ENCODE results near the gene SUCLA2.

Gene SUCLA2

DNA sequence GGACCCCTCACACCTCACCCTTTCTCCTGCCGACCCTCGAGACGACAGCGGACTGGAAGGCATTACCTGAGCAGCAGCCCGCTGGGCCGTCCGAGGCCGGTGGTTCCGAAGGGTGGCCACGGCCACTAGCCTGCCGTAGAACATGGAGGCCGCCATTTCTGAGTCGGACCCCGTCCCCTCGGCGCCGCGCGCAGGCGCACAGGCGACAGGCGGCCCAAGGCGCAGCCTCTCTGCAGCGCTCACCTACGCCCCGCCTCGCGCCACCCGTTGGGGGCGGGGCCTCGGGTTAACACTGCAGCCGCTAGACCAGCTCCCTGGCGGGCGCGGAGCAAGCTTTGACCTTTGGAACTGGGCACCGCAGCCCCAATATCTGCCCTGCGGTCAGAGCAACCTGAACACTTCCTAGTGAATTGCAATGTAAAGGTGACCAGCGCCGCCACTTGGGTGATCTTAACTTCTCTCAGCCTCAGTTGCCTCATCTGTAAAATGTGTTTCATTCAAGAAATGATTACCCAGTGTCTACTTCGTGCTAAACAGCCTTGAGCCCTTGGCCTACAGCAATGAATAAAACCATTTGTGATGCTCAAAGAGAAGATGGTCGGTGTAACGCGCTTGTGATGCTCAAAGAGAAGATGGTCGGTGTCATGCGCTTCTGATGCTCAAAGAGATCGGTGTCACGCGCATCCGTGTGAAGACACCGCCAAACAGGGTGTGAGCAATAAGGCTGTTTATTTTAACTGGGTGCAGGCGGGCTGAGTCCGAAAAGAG, at the start of gene SUCLA2:
SUCLA2 (minus strand) TSS at position 160 of the 768 bp plus-strand sequence; CDS start at position 156, 4 bp downstream.
- peaks cover 12% of the 10 kb centered on the region for H3K36me3 ChIP-seq (ENCODE audit: insufficient read depth, low read length)
- no peaks in the 10 kb centered on the region for H3K9me3 ChIP-seq (ENCODE audit: low read length)
- H3K27me3 ChIP-seq (ENCODE audit: insufficient read depth, low read length): no peaks in the 10 kb centered on the region
- peak within 1 kb of the TSS; percentile 49 for H2AFZ ChIP-seq (ENCODE audit: low read depth, low read length)
- H3K4me3 ChIP-seq (ENCODE audit: low read length): peak within 1 kb of the TSS; percentile 83
- H3K4me1 ChIP-seq (ENCODE audit: insufficient read depth, low read length): peaks cover 6% of the 10 kb centered on the region

DNA sequence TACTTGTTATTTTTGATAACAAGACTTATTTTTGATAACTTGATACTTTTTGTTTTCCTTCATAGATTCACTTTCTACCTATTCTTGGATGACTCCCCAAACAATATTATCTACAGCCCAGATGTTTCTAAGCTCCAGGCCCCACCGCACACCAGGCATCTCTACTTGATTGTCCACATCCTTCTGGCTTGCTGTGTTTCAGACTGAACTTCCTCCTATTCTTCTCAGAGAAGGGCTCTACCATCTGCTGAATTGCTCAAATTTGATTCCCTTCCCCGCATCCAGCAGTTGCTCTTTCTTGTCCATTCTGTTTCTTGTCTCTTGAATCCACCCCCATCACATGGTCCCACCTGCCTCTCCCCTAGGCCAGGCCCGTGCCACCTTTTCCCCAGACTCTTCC, 49.5 kb upstream of the SUCLA2 start:
- H3K27me3 ChIP-seq (ENCODE audit: insufficient read depth, low read length): no peaks in the 10 kb centered on the region
- no peak overlapping the region for H3K4me3 ChIP-seq (ENCODE audit: low read length)
- H3K9me3 ChIP-seq (ENCODE audit: low read length): no peaks in the 10 kb centered on the region
- H3K4me1 ChIP-seq (ENCODE audit: insufficient read depth, low read length): no peaks in the 10 kb centered on the region
- H2AFZ ChIP-seq (ENCODE audit: low read depth, low read length): no peak overlapping the region
- peaks cover 48% of the 10 kb centered on the region for H3K36me3 ChIP-seq (ENCODE audit: insufficient read depth, low read length)

DNA sequence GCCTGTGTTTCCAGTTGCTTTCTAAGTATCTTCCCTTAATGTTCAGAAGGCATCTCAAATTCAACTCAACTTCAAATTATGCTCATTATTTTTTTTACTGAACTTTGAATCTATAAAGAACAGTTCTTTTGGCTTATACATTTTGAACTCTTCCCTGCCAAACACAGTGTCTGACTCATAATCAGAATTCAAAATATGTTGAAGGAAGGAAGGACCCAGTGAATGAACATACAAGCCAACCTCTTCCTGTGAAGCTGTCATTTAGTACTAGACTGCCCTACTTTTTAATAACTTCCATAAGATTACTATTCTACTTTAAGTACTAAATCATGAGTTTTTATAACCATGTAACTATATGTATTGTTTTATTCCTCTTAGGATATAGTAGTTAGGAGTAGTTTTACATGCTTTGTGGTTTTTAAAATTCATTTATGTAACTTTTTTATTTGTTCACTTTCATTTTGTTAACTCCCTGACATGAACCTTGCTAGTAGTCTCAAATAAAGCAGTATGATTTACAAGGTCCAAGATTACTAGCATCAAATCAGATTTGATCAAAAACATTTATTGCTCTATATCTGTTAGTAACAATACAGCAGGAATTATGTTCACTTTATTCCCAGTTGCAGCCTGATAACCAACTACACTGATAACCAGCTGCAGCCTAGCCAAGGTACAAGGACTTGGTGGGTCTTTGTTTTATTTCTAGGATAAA, 42.9 kb upstream of the SUCLA2 start:
- H3K9me3 ChIP-seq (ENCODE audit: low read length): no peaks in the 10 kb centered on the region
- no peak overlapping the region for H2AFZ ChIP-seq (ENCODE audit: low read depth, low read length)
- peaks cover 38% of the 10 kb centered on the region for H3K36me3 ChIP-seq (ENCODE audit: insufficient read depth, low read length)
- H3K4me1 ChIP-seq (ENCODE audit: insufficient read depth, low read length): no peaks in the 10 kb centered on the region
- no peaks in the 10 kb centered on the region for H3K27me3 ChIP-seq (ENCODE audit: insufficient read depth, low read length)
- H3K4me3 ChIP-seq (ENCODE audit: low read length): no peak overlapping the region

DNA sequence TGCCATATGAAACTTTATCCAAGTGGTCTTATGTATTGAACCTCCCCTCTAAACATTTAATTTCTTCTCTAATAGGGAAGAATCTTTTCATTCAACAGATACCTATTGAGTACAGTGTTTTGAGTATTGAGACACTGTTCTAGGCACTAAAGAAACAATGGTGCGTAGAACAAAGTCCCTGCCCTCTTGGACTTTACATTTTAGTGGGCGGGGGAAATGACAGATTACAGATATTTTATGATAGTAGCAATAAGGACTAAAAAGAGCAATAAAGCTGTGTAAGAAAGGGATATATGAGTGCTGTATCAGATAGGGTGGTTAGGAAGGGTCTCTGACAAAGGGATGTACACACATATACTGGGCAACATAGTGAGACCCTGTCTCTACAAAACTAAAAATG, 41.8 kb upstream of the SUCLA2 start:
- Histone ChIP-seq H3K4me3 (ENCODE audit: low read length) (no peak overlapping the region), H3K36me3 (ENCODE audit: insufficient read depth, low read length) (peaks cover 37% of the 10 kb centered on the region), H2AFZ (ENCODE audit: low read depth, low read length) (no peak overlapping the region), H3K9me3 (ENCODE audit: low read length) (no peaks in the 10 kb centered on the region), H3K27me3 (ENCODE audit: insufficient read depth, low read length) (no peaks in the 10 kb centered on the region), H3K4me1 (ENCODE audit: insufficient read depth, low read length) (no peaks in the 10 kb centered on the region)

DNA sequence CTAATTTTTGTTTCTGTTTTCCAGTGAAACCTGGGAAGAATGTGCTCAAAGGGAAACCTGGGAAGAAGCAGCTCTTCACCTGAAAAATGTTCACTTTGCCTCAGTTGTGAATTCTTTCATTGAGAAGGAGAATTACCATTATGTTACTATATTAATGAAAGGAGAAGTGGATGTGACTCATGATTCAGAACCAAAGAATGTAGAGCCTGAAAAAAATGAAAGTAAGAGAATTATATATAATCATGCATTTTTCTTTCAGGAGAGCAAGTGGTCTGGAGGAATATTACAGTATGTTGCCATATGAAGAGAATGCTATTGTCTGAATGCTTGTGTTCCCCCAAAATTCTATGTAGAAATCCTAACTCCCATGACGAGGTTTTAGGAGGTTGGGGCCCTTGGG, 39.8 kb upstream of the SUCLA2 start:
- H3K4me3 ChIP-seq (ENCODE audit: low read length): no peak overlapping the region
- H3K36me3 ChIP-seq (ENCODE audit: insufficient read depth, low read length): peaks cover 31% of the 10 kb centered on the region
- H3K27me3 ChIP-seq (ENCODE audit: insufficient read depth, low read length): no peaks in the 10 kb centered on the region
- peaks cover 9% of the 10 kb centered on the region for H3K4me1 ChIP-seq (ENCODE audit: insufficient read depth, low read length)
- no peak overlapping the region for H2AFZ ChIP-seq (ENCODE audit: low read depth, low read length)
- no peaks in the 10 kb centered on the region for H3K9me3 ChIP-seq (ENCODE audit: low read length)

DNA sequence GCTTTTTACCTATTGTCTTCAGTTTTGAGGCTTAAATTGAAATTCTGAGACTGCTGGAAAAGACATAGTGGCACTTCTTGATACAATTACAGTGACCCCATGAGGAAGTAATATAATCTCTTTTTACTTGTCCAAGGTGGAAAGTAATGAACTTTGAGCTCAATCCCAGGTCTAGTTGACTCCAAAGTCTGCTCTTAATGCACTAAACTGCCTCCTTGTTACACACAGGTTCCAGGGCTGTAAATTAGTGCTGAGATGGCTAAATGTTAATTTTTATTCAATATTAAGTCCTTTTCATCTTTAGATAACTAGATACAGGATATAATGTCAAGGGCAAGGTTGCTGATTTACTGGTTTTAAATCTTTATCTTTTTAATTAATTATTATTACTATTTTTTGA, 39.0 kb upstream of the SUCLA2 start:
- Histone ChIP-seq H2AFZ (ENCODE audit: low read depth, low read length) (no peak overlapping the region), H3K27me3 (ENCODE audit: insufficient read depth, low read length) (no peaks in the 10 kb centered on the region), H3K9me3 (ENCODE audit: low read length) (no peaks in the 10 kb centered on the region), H3K4me3 (ENCODE audit: low read length) (no peak overlapping the region), H3K36me3 (ENCODE audit: insufficient read depth, low read length) (peaks cover 28% of the 10 kb centered on the region), H3K4me1 (ENCODE audit: insufficient read depth, low read length) (peaks cover 9% of the 10 kb centered on the region)

DNA sequence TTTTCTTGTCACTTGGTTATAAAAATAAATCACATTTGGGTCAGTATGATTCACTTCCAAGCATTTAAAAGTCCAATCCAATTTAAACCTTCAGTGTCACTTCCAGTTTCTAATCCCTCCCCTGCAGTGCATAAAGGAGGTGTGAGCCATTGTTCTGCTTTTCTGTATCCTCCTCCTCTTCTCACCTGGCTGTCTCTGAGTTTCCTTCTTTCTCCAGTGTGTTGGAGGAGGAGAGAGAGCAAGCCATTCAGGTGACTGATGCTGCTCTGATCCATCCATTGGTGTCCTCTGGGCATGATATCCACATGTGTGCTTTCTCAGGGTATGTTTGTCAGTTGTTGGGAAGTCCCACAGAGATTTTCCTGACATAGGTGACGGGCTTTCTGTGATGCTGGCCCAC, 37.7 kb upstream of the SUCLA2 start:
- H3K27me3 ChIP-seq (ENCODE audit: insufficient read depth, low read length): no peaks in the 10 kb centered on the region
- no peaks in the 10 kb centered on the region for H3K9me3 ChIP-seq (ENCODE audit: low read length)
- peaks cover 9% of the 10 kb centered on the region for H3K4me1 ChIP-seq (ENCODE audit: insufficient read depth, low read length)
- peaks cover 25% of the 10 kb centered on the region for H3K36me3 ChIP-seq (ENCODE audit: insufficient read depth, low read length)
- peak overlapping the region; percentile 62 for H3K4me3 ChIP-seq (ENCODE audit: low read length)
- H2AFZ ChIP-seq (ENCODE audit: low read depth, low read length): no peak overlapping the region

DNA sequence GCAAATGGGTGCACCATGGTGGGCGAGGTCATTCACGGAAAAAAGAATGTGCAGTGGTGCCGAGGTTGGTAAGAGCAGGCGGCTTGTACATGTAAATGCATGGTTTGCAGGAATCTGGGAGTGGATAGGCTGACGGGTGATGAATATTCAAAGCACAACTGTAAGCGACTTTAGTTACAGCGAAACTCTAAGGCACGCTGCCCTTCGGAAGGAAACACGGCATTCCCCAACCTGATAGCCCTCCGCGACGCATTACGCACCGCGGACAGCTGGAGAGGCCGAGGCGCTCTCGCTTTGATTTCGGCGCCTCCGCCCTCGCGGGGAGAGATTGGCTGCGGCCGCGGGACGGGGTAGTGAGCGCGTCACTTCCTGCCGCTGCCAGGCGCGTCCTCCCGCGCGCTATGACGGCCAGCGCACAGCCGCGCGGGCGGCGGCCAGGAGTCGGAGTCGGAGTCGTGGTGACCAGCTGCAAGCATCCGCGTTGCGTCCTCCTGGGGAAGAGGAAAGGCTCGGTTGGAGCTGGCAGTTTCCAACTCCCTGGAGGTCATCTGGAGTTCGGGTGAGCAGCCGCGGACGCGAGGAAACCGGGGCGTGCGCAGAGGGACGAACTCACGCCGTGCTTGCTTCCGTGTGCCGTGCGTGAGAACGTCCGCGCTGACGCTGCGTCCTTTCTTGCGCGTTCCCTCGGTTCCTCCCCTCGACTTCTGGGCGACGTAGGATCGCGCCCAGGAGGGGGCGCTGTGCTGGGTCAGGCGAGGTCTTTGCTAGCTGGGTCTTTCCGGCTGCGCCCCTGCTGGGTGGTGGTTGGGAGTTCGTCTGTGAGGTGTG, 36.5 kb upstream of the SUCLA2 start, which contains the start of gene NUDT15:
NUDT15 (plus strand) TSS at position 381 of the 828 bp plus-strand sequence; CDS start at position 402, 21 bp downstream.
- Histone ChIP-seq H3K9me3 (ENCODE audit: low read length) (no peaks in the 10 kb centered on the region), H3K27me3 (ENCODE audit: insufficient read depth, low read length) (no peaks in the 10 kb centered on the region), H3K4me3 (ENCODE audit: low read length) (peak within 1 kb of the TSS; percentile 62)

DNA sequence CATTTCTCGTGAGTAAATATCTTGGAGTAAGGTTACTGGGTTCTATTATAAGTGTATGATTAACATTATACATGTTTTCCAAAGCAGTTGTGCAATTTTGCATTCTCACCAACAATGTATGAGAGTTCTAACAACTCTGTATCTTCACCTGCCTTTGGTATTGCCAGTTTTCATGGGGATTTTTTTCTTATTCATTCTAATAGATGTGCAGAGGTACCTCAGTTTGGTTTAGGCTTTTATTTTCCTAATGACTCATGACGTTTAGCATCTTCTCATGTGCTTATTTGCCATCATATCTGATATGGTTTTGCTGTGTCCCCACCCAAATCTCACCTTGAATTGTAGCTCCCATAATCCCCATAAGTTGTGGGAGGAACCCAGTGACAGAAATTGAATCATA, 28.8 kb upstream of the SUCLA2 start:
- H3K4me3 ChIP-seq (ENCODE audit: low read length): no peak overlapping the region
- H3K9me3 ChIP-seq (ENCODE audit: low read length): peaks cover 7% of the 10 kb centered on the region
- no peaks in the 10 kb centered on the region for H3K27me3 ChIP-seq (ENCODE audit: insufficient read depth, low read length)
- no peaks in the 10 kb centered on the region for H3K36me3 ChIP-seq (ENCODE audit: insufficient read depth, low read length)
- no peak overlapping the region for H2AFZ ChIP-seq (ENCODE audit: low read depth, low read length)
- H3K4me1 ChIP-seq (ENCODE audit: insufficient read depth, low read length): no peaks in the 10 kb centered on the region

More for the DNA sequence above, 36.5 kb upstream of the SUCLA2 start, which contains the start of gene NUDT15:
- Histone ChIP-seq H3K36me3 (ENCODE audit: insufficient read depth, low read length) (peaks cover 18% of the 10 kb centered on the region), H3K4me1 (ENCODE audit: insufficient read depth, low read length) (peaks cover 9% of the 10 kb centered on the region), H2AFZ (ENCODE audit: low read depth, low read length) (peak within 1 kb of the TSS; percentile 42)

DNA sequence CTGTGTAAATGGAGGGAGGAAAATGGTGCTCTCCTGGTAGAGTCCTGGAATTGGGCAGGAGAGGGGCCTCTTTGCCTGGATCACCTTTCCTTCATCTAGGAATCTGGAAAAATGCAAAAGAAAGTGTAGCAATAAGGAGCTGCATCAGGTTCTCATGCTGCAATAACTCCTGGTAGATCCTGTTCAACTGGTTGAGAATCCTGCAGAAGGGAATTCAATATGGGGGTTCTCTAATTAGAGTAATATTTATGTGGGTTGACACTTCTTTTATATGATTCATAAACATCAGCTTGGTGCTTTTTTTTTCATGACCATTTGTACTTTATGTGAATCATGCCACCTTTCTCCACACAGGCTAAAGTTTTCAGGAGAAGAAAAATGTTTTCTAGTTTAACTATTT, 27.0 kb upstream of the SUCLA2 start:
- Histone ChIP-seq H3K4me3 (ENCODE audit: low read length) (no peak overlapping the region), H3K4me1 (ENCODE audit: insufficient read depth, low read length) (no peaks in the 10 kb centered on the region), H3K9me3 (ENCODE audit: low read length) (peaks cover 7% of the 10 kb centered on the region), H2AFZ (ENCODE audit: low read depth, low read length) (no peak overlapping the region), H3K36me3 (ENCODE audit: insufficient read depth, low read length) (no peaks in the 10 kb centered on the region), H3K27me3 (ENCODE audit: insufficient read depth, low read length) (no peaks in the 10 kb centered on the region)

DNA sequence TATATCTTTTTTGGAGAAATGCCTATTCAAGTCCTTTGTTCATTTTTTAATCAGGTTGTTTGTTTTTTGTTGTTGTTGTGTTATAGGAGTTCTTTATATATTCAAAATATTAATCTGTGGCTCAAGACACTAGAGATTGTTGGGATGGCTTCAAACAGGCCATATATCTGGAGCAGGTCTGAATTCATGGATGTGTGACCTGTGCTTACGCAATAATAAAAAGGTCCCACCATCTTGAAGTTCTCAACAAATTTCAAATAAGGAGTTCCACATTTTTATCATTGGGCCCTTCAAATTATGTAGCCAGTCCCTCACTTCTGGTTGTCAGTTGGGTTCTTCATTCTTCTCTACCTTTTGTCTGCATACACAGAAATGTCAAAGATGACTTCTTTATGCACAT, 18.7 kb upstream of the SUCLA2 start:
- H3K27me3 ChIP-seq (ENCODE audit: insufficient read depth, low read length): no peaks in the 10 kb centered on the region
- no peaks in the 10 kb centered on the region for H3K4me1 ChIP-seq (ENCODE audit: insufficient read depth, low read length)
- H3K4me3 ChIP-seq (ENCODE audit: low read length): no peak overlapping the region
- no peaks in the 10 kb centered on the region for H3K36me3 ChIP-seq (ENCODE audit: insufficient read depth, low read length)
- H2AFZ ChIP-seq (ENCODE audit: low read depth, low read length): no peak overlapping the region
- no peaks in the 10 kb centered on the region for H3K9me3 ChIP-seq (ENCODE audit: low read length)

DNA sequence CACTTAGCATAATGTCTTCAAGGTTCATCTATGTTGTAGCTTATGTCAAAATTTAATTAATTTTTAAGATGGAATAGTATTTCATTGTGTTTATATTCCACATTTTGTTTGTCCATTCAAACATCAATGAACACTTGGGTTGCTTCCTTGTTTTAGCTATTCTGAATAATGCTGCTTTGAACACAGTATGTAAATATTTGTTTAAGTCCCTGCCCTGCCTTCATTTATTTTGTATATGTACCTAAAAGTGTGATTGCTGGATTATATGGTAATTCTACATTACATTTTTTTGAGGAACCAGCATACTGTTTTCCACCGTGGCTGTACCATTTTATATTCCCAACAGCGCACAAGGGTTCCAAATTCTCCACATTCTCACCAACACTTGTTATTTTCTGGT, 17.6 kb upstream of the SUCLA2 start:
- Histone ChIP-seq H3K4me1 (ENCODE audit: insufficient read depth, low read length) (no peaks in the 10 kb centered on the region), H3K27me3 (ENCODE audit: insufficient read depth, low read length) (no peaks in the 10 kb centered on the region), H2AFZ (ENCODE audit: low read depth, low read length) (no peak overlapping the region), H3K9me3 (ENCODE audit: low read length) (no peaks in the 10 kb centered on the region), H3K36me3 (ENCODE audit: insufficient read depth, low read length) (no peaks in the 10 kb centered on the region), H3K4me3 (ENCODE audit: low read length) (no peak overlapping the region)

DNA sequence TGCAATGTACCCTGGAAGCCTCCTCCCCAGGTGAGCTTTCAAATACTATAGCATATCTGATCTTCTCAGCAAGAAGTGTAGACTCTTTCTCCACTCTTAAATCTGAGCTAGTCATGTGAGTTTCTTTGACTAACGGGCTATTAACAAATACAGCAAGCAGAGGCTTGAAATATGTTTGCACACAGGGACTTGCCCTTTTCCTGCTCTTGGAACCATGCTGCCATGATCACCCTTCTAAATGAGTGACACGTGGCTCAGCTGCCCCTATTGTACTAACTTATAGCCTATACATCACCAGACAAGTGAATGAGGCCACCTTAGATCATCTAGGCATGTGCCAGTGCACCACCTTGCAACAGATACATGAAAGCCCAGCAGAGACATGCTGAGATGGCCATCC, 13.3 kb upstream of the SUCLA2 start:
- no peak overlapping the region for H2AFZ ChIP-seq (ENCODE audit: low read depth, low read length)
- H3K4me1 ChIP-seq (ENCODE audit: insufficient read depth, low read length): no peaks in the 10 kb centered on the region
- H3K36me3 ChIP-seq (ENCODE audit: insufficient read depth, low read length): no peaks in the 10 kb centered on the region
- H3K27me3 ChIP-seq (ENCODE audit: insufficient read depth, low read length): no peaks in the 10 kb centered on the region
- no peak overlapping the region for H3K4me3 ChIP-seq (ENCODE audit: low read length)
- H3K9me3 ChIP-seq (ENCODE audit: low read length): no peaks in the 10 kb centered on the region
